NT2/D1 (cell line): ENCODE results near the gene BCAS4.

Source experiments
- DNase-seq: peaks from one replicate; pipeline ENCODE4 v3.0.0-alpha.2; 2011; ENCODE audit warnings: low read depth, low spot score
- H3K27me3 ChIP-seq: 2 replicates; pipeline ENCODE4 v1.6.0; 2011; ENCODE audit warnings: mild to moderate bottlenecking; ENCODE audit not compliant: insufficient read length, insufficient read depth
- H3K36me3 ChIP-seq: 2 replicates; pipeline ENCODE4 v1.6.1; 2011; ENCODE audit warnings: mild to moderate bottlenecking, low read length, mixed read lengths; ENCODE audit not compliant: insufficient read depth, insufficient read length
- H3K4me1 ChIP-seq: 2 replicates; pipeline ENCODE4 v1.5.1; 2011; ENCODE audit not compliant: insufficient read depth, insufficient read length
- H3K4me3 ChIP-seq: 2 replicates; pipeline ENCODE4 v1.5.1; 2011; ENCODE audit warnings: low read depth; ENCODE audit not compliant: insufficient read length
- H3K9ac ChIP-seq: 2 replicates; pipeline ENCODE4 v1.6.0; 2011; ENCODE audit warnings: low read depth; ENCODE audit not compliant: insufficient read length
- H3K9me3 ChIP-seq: 2 replicates; pipeline ENCODE4 v1.5.1; 2011; ENCODE audit warnings: mild to moderate bottlenecking, low read length; ENCODE audit not compliant: insufficient read depth
- SUZ12 ChIP-seq: IDR thresholded peaks from 2 replicates; pipeline ENCODE4 v1.6.1; 2011; ENCODE audit not compliant: insufficient read length, insufficient read depth; ENCODE audit errors: extremely low read depth
- YY1 ChIP-seq: IDR thresholded peaks from 2 replicates; pipeline ENCODE4 v1.6.1; 2011; ENCODE audit not compliant: insufficient read length, insufficient read depth
- ZNF274 ChIP-seq: IDR thresholded peaks from 2 replicates; pipeline ENCODE4 v1.6.1; 2011; ENCODE audit warnings: mild to moderate bottlenecking, low read depth, low read length

BCAS4 gene

GRCh38 chr20:50813801-50814200 is 18.9 kb downstream of the BCAS4 start:
- TF ChIP-seq SUZ12 (no peak), YY1 (no peak), ZNF274 (no peak)
- Histone ChIP-seq H3K9ac (no peak overlapping the region), H3K4me3 (no peak overlapping the region), H3K36me3 (no peaks in the 10 kb centered on the region), H3K27me3 (no peaks in the 10 kb centered on the region), H3K4me1 (peaks cover 4% of the 10 kb centered on the region), H3K9me3 (no peaks in the 10 kb centered on the region)
- no peak for DNase-seq

- no peak for TF ChIP-seq SUZ12
- TF ChIP-seq YY1 = no peak
- TF ChIP-seq ZNF274 = no peak
- H3K4me3 ChIP-seq = no peak overlapping the region
- no peaks in the 10 kb centered on the region for H3K27me3 ChIP-seq
Observed at GRCh38 chr20:50814438-50815161, 19.7 kb downstream of the BCAS4 start.

GRCh38 chr20:50815162-50815989 is 20.5 kb downstream of the BCAS4 start:
- H3K36me3 ChIP-seq = peaks cover 9% of the 10 kb centered on the region
- H3K4me1 ChIP-seq = peaks cover 4% of the 10 kb centered on the region
- H3K9ac ChIP-seq = peak overlapping the region; percentile 9
- DNase-seq = no peak
- H3K9me3 ChIP-seq = no peaks in the 10 kb centered on the region
- H3K4me3 ChIP-seq = no peak overlapping the region
- TF ChIP-seq SUZ12 = no peak
- no peak for TF ChIP-seq ZNF274
- TF ChIP-seq YY1 = no peak
- no peaks in the 10 kb centered on the region for H3K27me3 ChIP-seq

More at GRCh38 chr20:50814438-50815161, 19.7 kb downstream of the BCAS4 start:
- Histone ChIP-seq H3K4me1 (peaks cover 4% of the 10 kb centered on the region), H3K9ac (no peak overlapping the region), H3K36me3 (peaks cover 5% of the 10 kb centered on the region), H3K9me3 (no peaks in the 10 kb centered on the region)
- no peak for DNase-seq

GRCh38 chr20:50817776-50818172 is 22.9 kb downstream of the BCAS4 start:
- Histone ChIP-seq H3K4me3 (no peak overlapping the region), H3K36me3 (peaks cover 13% of the 10 kb centered on the region), H3K9ac (peak overlapping the region; percentile 29)

GRCh38 chr20:50819349-50819748 is 24.5 kb downstream of the BCAS4 start:
- H3K27me3 ChIP-seq = no peaks in the 10 kb centered on the region
- H3K36me3 ChIP-seq = peaks cover 13% of the 10 kb centered on the region
- peaks cover 4% of the 10 kb centered on the region for H3K4me1 ChIP-seq
- TF ChIP-seq SUZ12 (no peak), YY1 (no peak), ZNF274 (no peak)
- H3K9me3 ChIP-seq = no peaks in the 10 kb centered on the region
- no peak overlapping the region for H3K4me3 ChIP-seq
- no peak overlapping the region for H3K9ac ChIP-seq
- DNase-seq = no peak

More at GRCh38 chr20:50817776-50818172, 22.9 kb downstream of the BCAS4 start:
- TF ChIP-seq ZNF274 (no peak), SUZ12 (no peak), YY1 (no peak)
- H3K9me3 ChIP-seq = no peaks in the 10 kb centered on the region
- no peaks in the 10 kb centered on the region for H3K27me3 ChIP-seq
- H3K4me1 ChIP-seq = peaks cover 4% of the 10 kb centered on the region
- no peak for DNase-seq

GRCh38 chr20:50820515-50821256 is 25.8 kb downstream of the BCAS4 start:
- no peak overlapping the region for H3K4me3 ChIP-seq
- TF ChIP-seq SUZ12 (no peak), ZNF274 (no peak), YY1 (no peak)
- no peaks in the 10 kb centered on the region for H3K9me3 ChIP-seq
- no peak for DNase-seq
- H3K9ac ChIP-seq = no peak overlapping the region
- no peaks in the 10 kb centered on the region for H3K4me1 ChIP-seq
- no peaks in the 10 kb centered on the region for H3K27me3 ChIP-seq
- peaks cover 13% of the 10 kb centered on the region for H3K36me3 ChIP-seq
